Measurements from ENCODE around the gene CDC42BPA. TPM values are rescaled to one million over a fixed set of nuclear protein-coding genes. Genes with fewer than 3 reads are reported as not detected.
A peak's percentile ranks its signal among the peaks of the same experiment; 100 is the strongest.

CDC42BPA gene
- polyA plus RNA-seq, 4 donors = 10.8 to 19.9 (median 13.8) TPM

GRCh38 chr1:227316456-227316855 lies 1.8 kb downstream of the CDC42BPA start:
- peaks cover 0 to 2% (median 0%) of the 10 kb centered on the region in 3 donors for H3K27me3 ChIP-seq (ENCODE audit: control insufficient read depth in 3 of 3, insufficient read depth in 3 of 3, low read length in 3 of 3)
- H3K4me1 ChIP-seq (ENCODE audit: control insufficient read depth in 3 of 3, insufficient read depth in 2 of 3, low read depth in 1 of 3, low read length in 2 of 3) = peaks cover 3 to 13% (median 3%) of the 10 kb centered on the region in 3 donors
- H3K36me3 ChIP-seq (ENCODE audit: control insufficient read depth in 3 of 3, insufficient read depth in 2 of 3, low read depth in 1 of 3, low read length in 3 of 3) = peaks cover 0 to 4% (median 0%) of the 10 kb centered on the region in 3 donors
- DNase-seq (peak in 1 of 2 donors; percentile 17), FAIRE-seq (no peak)
- no peaks in the 10 kb centered on the region for H3K9me3 ChIP-seq (ENCODE audit: control insufficient read depth in 2 of 2, insufficient read depth in 1 of 2, low read depth in 1 of 2, low read length in 1 of 2)
- H3K27ac ChIP-seq (ENCODE audit: low read depth in 1 of 3, low read length in 2 of 3) = peak overlapping the region in 2 of 3 donors; percentile 11 to 30
- peak overlapping the region in 2 of 3 donors; percentile 43 to 96 for H3K4me3 ChIP-seq (ENCODE audit: low read depth in 1 of 3, low read length in 3 of 3)

DNA sequence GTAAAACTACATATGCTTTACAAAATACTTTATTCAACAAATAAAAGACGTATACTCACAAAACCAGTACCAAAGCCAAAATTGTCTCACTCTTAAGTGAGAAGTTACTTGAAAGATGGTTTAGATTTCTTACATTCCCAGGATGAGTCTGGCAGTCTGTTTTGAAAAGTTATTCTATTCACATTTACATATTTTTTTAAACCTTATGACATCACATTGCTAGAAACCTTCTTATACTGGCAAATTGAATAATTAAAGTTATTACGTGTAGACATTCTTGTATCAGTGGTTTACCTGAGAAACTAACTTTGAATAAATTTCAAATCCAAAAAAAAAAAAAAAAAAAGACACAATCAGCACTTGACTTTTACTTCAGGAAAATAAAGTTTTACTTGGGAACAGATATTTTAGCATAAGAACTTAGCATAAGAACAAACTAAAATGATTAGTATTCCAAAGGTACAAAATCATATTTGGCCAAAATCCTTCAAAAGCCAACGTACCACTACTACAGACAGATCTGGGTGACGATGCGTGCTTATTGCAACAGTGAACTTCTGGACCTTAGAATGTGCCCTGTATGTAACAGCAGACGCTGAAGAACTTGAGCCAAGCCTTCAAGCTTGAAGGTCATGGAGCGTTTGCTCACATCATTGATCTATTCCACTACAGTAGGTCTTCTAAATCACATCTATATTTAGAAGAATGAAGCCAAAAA lies 2.5 kb downstream of the CDC42BPA start:
- H3K27me3 ChIP-seq (ENCODE audit: control insufficient read depth in 3 of 3, insufficient read depth in 3 of 3, low read length in 3 of 3) = peaks cover 0 to 2% (median 0%) of the 10 kb centered on the region in 3 donors
- WGBS, 3 donors = 2 to 20% (median 16%) methylated on average over 7 of the region's 7 CpGs
- no peaks in the 10 kb centered on the region for H3K9me3 ChIP-seq (ENCODE audit: control insufficient read depth in 2 of 2, insufficient read depth in 1 of 2, low read depth in 1 of 2, low read length in 1 of 2)
- peak; percentile 85 to 92 for DNase-seq
- peak overlapping the region in 1 of 3 donors; percentile 30 for H3K27ac ChIP-seq (ENCODE audit: low read depth in 1 of 3, low read length in 2 of 3)
- H3K36me3 ChIP-seq (ENCODE audit: control insufficient read depth in 3 of 3, insufficient read depth in 2 of 3, low read depth in 1 of 3, low read length in 3 of 3) = peaks cover 0 to 7% (median 0%) of the 10 kb centered on the region in 3 donors
- H3K4me3 ChIP-seq (ENCODE audit: low read depth in 1 of 3, low read length in 3 of 3) = peak overlapping the region in 2 of 3 donors; percentile 15 to 96
- no peak for FAIRE-seq
- peaks cover 2 to 12% (median 3%) of the 10 kb centered on the region in 3 donors for H3K4me1 ChIP-seq (ENCODE audit: control insufficient read depth in 3 of 3, insufficient read depth in 2 of 3, low read depth in 1 of 3, low read length in 2 of 3)

DNA sequence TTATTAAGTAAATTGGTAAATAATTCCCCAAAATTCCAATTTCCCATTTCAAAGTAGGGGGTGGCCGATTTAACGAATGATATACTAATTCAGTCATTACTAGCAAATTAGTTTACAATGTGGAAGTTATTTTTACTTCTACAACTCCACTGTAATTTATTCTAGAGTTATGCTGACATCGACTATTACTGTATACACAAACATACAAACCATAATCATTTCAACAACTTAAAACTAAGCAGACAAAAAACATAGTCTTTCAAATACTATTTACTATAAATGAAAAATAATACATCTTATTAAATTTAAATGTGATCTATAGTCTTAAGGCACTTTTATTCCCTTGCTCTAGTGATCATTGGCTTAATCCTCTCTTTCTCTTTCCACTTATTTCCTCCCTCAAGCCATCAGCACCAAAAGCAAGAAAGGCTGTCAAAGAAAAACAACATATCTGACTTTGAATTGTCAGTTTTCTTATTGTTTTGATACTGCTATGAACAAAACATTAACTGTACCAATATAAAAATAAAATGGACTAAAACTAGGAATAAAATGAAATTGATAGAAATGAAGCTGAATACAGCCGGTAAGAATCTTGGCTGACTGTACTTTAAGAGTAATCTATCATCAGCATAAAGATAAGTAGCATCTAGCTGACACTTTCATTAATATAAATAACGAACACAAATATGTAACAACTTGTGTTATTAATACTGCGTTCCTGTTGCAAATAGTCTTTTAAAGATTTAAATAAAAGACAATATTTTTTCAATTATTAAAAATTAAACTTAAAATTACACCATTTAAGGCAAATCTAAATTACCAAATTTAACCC lies 4.1 kb downstream of the CDC42BPA start:
- H3K4me3 ChIP-seq (ENCODE audit: low read depth in 1 of 3, low read length in 3 of 3) = no peak overlapping the region
- no peak overlapping the region for H3K27ac ChIP-seq (ENCODE audit: low read depth in 1 of 3, low read length in 2 of 3)
- peaks cover 0 to 6% (median 5%) of the 10 kb centered on the region in 3 donors for H3K4me1 ChIP-seq (ENCODE audit: control insufficient read depth in 3 of 3, insufficient read depth in 2 of 3, low read depth in 1 of 3, low read length in 2 of 3)
- H3K36me3 ChIP-seq (ENCODE audit: control insufficient read depth in 3 of 3, insufficient read depth in 2 of 3, low read depth in 1 of 3, low read length in 3 of 3) = peaks cover 0 to 7% (median 0%) of the 10 kb centered on the region in 3 donors
- DNase-seq (peak in 1 of 2 donors; percentile 28), FAIRE-seq (peak; percentile 72)
- 15 to 39% (median 37%) methylated on average over 6 of the region's 6 CpGs for WGBS, 3 donors
- no peaks in the 10 kb centered on the region for H3K9me3 ChIP-seq (ENCODE audit: control insufficient read depth in 2 of 2, insufficient read depth in 1 of 2, low read depth in 1 of 2, low read length in 1 of 2)
- peaks cover 0 to 2% (median 0%) of the 10 kb centered on the region in 3 donors for H3K27me3 ChIP-seq (ENCODE audit: control insufficient read depth in 3 of 3, insufficient read depth in 3 of 3, low read length in 3 of 3)

DNA sequence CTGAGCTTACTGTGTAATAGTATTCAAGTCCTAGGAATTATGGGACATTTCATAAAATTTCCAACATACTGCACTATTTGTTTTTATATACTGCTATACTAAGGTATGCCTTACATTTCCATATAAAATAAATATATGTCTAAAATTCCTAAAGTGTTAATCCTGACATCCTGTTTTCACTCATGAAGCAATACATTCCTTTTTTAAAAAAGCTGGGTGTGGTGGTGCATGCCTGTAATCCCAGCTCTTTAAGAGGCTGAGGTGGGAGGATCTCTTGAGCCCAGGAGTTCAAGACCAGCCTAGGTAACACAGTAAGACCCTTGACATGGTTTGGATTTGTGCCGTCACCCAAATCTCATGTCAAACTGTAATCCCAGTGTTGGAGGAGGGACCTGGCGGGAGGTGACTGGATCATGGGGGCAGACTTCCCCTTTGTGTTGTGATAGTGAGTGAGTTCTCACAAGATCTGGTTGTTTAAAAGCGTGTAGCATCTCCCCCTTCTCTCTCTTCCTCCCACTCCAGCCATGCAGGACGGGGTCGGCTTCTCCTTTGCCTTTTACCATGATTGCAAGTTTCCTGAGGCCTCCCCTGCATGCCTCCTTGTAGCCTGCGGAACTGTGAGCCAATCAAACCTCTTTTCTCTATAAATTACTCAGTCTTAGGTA lies 5.8 kb downstream of the CDC42BPA start:
- peaks cover 0 to 7% (median 0%) of the 10 kb centered on the region in 3 donors for H3K36me3 ChIP-seq (ENCODE audit: control insufficient read depth in 3 of 3, insufficient read depth in 2 of 3, low read depth in 1 of 3, low read length in 3 of 3)
- no peak overlapping the region for H3K4me3 ChIP-seq (ENCODE audit: low read depth in 1 of 3, low read length in 3 of 3)
- DNase-seq (no peak), FAIRE-seq (no peak)
- peaks cover 0 to 6% (median 0%) of the 10 kb centered on the region in 3 donors for H3K4me1 ChIP-seq (ENCODE audit: control insufficient read depth in 3 of 3, insufficient read depth in 2 of 3, low read depth in 1 of 3, low read length in 2 of 3)
- no peaks in the 10 kb centered on the region for H3K9me3 ChIP-seq (ENCODE audit: control insufficient read depth in 2 of 2, insufficient read depth in 1 of 2, low read depth in 1 of 2, low read length in 1 of 2)
- no peak overlapping the region for H3K27ac ChIP-seq (ENCODE audit: low read depth in 1 of 3, low read length in 2 of 3)
- H3K27me3 ChIP-seq (ENCODE audit: control insufficient read depth in 3 of 3, insufficient read depth in 3 of 3, low read length in 3 of 3) = peaks cover 0 to 2% (median 0%) of the 10 kb centered on the region in 3 donors
- WGBS, 3 donors = 84 to 91% (median 91%) methylated on average over 6 of the region's 6 CpGs

DNA sequence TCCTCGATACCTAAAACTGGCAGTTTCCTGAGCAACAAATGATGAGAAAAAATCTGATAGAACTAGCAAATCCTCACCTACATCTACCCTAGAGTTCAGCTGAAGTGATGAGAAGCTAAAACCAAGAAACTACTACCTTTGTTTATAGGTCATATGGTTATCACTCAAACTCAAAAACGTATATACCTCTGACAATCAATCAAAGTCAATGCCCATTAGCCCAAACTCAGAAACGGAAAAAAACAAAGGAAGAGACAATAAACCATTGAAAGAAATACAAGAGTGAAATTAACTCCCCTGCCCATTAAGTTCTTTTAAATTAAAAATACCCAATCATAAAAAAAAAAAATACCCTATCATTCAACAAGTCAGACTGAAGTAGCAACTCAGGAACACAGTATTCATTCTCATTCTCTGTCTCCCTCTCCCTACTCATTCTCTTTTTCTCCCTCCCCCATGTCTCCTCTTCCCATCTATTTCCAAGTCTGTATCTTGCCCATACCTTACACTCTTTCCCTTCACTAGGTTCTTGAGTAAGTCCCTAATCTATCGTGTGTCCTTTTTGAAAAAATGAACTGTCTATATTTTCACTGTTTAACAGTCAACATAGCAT lies 6.8 kb downstream of the CDC42BPA start:
- WGBS, 3 donors = 61 to 82% (median 73%) methylated on average over 4 of the region's 4 CpGs
- no peak for FAIRE-seq
- H3K4me1 ChIP-seq (ENCODE audit: control insufficient read depth in 3 of 3, insufficient read depth in 2 of 3, low read depth in 1 of 3, low read length in 2 of 3) = peaks cover 0 to 6% (median 0%) of the 10 kb centered on the region in 3 donors

DNA sequence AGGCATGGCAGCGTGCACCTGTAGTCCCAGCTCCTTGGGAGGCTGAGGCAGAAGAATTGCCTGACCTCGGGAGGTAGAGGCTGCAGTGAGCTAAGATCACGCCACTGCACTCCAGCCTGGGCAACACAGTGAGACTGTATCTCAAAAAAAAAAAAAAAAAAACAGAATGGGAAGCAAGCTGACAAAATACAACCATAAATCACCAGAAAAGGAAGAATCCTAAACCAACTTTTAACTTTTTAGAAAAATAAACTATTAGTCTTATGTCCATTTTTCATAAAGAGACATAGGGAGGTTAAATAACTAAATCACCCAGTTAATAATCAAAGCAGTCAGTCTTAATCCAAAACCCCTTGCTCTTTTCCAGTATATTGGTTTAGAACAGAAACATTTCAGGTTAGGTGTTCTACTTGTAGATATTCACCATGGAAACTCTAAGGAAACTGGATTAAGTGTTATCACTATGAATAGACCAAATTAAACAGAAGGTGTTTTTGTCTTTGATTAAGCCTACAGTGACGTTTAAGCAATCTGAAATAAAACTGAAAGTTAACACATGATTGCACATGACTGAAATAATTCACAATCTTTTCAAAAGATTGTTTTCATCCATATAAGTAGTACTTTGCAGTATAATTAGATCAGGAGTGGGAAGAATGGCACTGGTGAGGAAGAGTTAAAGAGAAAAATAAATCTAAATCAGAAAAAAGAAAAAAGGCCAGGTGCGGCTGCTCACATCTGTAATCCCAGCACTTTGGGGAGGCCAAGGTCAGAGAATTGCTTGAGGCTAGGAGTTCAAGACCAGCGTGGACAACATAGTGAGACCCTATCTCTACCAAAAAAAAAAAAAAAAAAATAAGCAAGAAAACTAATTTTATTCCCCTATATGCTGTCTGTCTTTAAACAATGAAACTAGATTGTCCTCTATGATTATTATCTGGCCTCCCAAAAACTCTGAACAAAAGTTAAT lies 9.6 kb downstream of the CDC42BPA start:
- no peak overlapping the region for H3K27ac ChIP-seq (ENCODE audit: low read depth in 1 of 3, low read length in 2 of 3)
- DNase-seq = peak in 1 of 2 donors; percentile 36
- 47 to 62% (median 54%) methylated on average over 6 of the region's 6 CpGs for WGBS, 3 donors
- H3K36me3 ChIP-seq (ENCODE audit: control insufficient read depth in 3 of 3, insufficient read depth in 2 of 3, low read depth in 1 of 3, low read length in 3 of 3) = peaks cover 0 to 10% (median 0%) of the 10 kb centered on the region in 3 donors
- no peaks in the 10 kb centered on the region for H3K9me3 ChIP-seq (ENCODE audit: control insufficient read depth in 2 of 2, insufficient read depth in 1 of 2, low read depth in 1 of 2, low read length in 1 of 2)
- FAIRE-seq = peak; percentile 75
- peaks cover 0 to 2% (median 0%) of the 10 kb centered on the region in 3 donors for H3K27me3 ChIP-seq (ENCODE audit: control insufficient read depth in 3 of 3, insufficient read depth in 3 of 3, low read length in 3 of 3)
- H3K4me3 ChIP-seq (ENCODE audit: low read depth in 1 of 3, low read length in 3 of 3) = no peak overlapping the region
- peaks cover 0 to 8% (median 0%) of the 10 kb centered on the region in 3 donors for H3K4me1 ChIP-seq (ENCODE audit: control insufficient read depth in 3 of 3, insufficient read depth in 2 of 3, low read depth in 1 of 3, low read length in 2 of 3)

More for the DNA sequence above, 6.8 kb downstream of the CDC42BPA start:
- Histone ChIP-seq H3K9me3 (ENCODE audit: control insufficient read depth in 2 of 2, insufficient read depth in 1 of 2, low read depth in 1 of 2, low read length in 1 of 2) (no peaks in the 10 kb centered on the region), H3K36me3 (ENCODE audit: control insufficient read depth in 3 of 3, insufficient read depth in 2 of 3, low read depth in 1 of 3, low read length in 3 of 3) (peaks cover 0 to 7% (median 0%) of the 10 kb centered on the region in 3 donors), H3K4me3 (ENCODE audit: low read depth in 1 of 3, low read length in 3 of 3) (no peak overlapping the region), H3K27me3 (ENCODE audit: control insufficient read depth in 3 of 3, insufficient read depth in 3 of 3, low read length in 3 of 3) (peaks cover 0 to 2% (median 0%) of the 10 kb centered on the region in 3 donors), H3K27ac (ENCODE audit: low read depth in 1 of 3, low read length in 2 of 3) (no peak overlapping the region)
- DNase-seq = no peak

GRCh38 chr1:227306689-227307088 lies 11.6 kb downstream of the CDC42BPA start:
- FAIRE-seq = no peak
- Histone ChIP-seq H3K27me3 (ENCODE audit: control insufficient read depth in 3 of 3, insufficient read depth in 3 of 3, low read length in 3 of 3) (no peaks in the 10 kb centered on the region), H3K36me3 (ENCODE audit: control insufficient read depth in 3 of 3, insufficient read depth in 2 of 3, low read depth in 1 of 3, low read length in 3 of 3) (peaks cover 0 to 5% (median 0%) of the 10 kb centered on the region in 3 donors), H3K27ac (ENCODE audit: low read depth in 1 of 3, low read length in 2 of 3) (no peak overlapping the region), H3K4me3 (ENCODE audit: low read depth in 1 of 3, low read length in 3 of 3) (no peak overlapping the region), H3K4me1 (ENCODE audit: control insufficient read depth in 3 of 3, insufficient read depth in 2 of 3, low read depth in 1 of 3, low read length in 2 of 3) (peaks cover 0 to 7% (median 0%) of the 10 kb centered on the region in 3 donors), H3K9me3 (ENCODE audit: control insufficient read depth in 2 of 2, insufficient read depth in 1 of 2, low read depth in 1 of 2, low read length in 1 of 2) (no peaks in the 10 kb centered on the region)
- 90 to 94% (median 91%) methylated on average over 3 of the region's 3 CpGs for WGBS, 3 donors
- no peak for DNase-seq
